Midbrain (tissue), 1 donor: ENCODE results near the gene LIN28B.
A peak's percentile ranks its signal among the peaks of the same experiment; 100 is the strongest.
"Not testable (repeated sequence)": the region's sequence is repeated elsewhere in the genome, so short reads cannot be mapped to it uniquely, and the experiment has no call there.

Experiments used
- DNase-seq: peaks from one replicate; lab custom pipeline; 2025; lab: John Stamatoyannopoulos, UW

Gene LIN28B

GRCh38 chr6:105013459-105013858 is 56.6 kb downstream of the LIN28B start:
- not testable (repeated sequence) for DNase-seq

GRCh38 chr6:105014448-105014847 is 57.5 kb downstream of the LIN28B start:
- DNase-seq, result no peak

DNA sequence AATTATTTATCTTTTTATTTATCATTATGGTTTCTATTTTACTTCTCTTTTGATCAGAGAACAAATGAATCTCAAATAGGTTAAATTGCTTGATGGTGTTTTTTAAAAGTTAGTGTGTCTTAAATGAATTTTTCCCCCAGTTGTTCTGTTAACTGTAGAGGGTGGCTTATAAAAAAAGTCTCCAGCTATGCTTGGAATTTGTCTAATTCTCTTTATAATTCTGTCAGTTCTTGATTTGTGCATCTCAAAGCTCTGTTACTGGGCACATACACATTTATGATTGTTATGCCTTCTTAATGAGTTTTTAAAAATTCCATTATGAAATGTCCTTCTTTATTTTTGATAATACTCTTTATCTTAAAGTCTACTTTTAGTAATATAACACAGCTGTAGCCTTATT is 58.0 kb downstream of the LIN28B start:
- no peak for DNase-seq

GRCh38 chr6:105015482-105015881 is 58.6 kb downstream of the LIN28B start:
- no peak for DNase-seq

- no peak for DNase-seq
These were observed 62.4 kb downstream of the LIN28B start for GRCh38 chr6:105019285-105019684.

- no peak for DNase-seq
These were observed 64.5 kb downstream of the LIN28B start for GRCh38 chr6:105021399-105021798.

DNA sequence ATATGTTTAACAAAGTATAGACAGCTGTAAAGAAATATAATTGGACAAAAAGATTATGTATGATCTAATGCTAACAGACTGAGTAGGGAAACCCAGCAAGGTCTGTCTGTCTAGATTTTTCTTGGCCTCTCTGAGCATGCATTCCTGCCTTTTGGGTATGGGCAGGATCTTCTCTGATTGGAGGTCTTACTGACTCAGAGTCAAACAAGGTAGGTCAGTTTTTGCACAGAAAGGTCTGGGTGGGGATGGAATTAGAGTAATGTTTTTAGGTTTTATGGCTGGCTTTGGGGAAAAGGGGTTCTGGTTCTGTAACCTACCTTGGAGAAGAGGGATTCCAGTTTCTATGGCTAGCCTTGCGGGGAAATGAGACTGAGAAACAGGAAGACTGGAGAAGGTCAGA is 65.5 kb downstream of the LIN28B start:
- no peak for DNase-seq

GRCh38 chr6:105024803-105025202 is 67.9 kb downstream of the LIN28B start:
- DNase-seq, result no peak

GRCh38 chr6:105028898-105029297 is 72.0 kb downstream of the LIN28B start:
- DNase-seq, result no peak

- no peak for DNase-seq
These were observed 72.7 kb downstream of the LIN28B start for GRCh38 chr6:105029581-105029980.

DNA sequence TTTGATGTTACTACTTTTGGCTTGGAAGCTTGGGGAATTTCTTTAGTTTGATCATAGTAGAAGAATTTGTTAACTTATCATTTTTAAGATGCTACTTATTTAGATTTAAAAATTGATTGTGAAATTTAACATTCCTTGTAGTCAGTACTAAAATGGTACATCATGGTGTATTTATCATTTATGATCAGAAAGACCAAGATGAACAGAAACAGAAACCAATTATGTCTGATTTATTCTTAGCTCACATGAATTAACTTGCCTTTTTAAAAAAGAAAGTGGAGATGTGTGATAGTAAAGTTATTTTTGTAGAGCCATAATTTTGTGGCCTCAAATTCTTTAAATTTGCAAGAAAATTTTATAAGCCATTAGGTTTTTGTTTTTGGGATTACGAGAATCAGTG is 77.6 kb downstream of the LIN28B start:
- DNase-seq, result no peak

DNA sequence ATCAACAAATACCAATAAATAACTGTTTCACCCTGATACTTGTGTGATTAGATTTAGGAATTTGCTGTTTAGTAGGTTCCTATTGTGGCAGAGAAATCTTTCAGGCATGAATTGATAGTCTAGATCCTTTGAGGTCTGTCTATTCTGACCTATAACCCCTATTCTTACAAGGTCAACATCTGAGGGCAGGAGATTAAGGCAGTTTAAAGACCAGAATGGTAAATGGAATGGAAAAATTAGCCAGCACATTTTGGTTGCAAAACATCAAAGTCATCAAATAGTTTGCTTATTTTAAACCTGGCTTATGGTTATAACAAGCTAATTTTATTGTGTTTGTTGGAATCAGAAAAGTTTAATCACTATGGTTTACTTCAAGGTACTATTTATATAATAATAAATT is 78.4 kb downstream of the LIN28B start:
- DNase-seq, result no peak

- peak; percentile 1 for DNase-seq
These were observed 79.4 kb downstream of the LIN28B start for GRCh38 chr6:105036351-105036750.

DNA sequence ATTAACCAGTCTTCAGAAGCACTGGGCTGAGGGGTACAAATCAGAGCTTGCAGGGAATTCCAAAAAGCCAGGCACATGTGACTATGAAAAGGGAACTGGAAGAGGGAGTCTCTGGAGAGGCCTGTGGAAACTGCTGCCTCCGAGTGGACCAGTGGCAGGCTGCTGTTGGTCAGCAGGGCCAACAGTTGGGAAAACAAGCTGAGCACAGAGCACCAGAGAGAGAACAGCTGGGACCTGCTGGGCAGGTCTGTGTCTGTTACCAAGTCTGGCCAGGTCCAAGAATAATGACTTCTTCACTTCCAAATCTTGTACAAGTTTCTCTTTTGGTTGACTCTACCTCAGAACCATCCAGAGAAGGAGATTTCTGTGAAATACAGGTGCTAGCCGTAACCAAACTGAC is 81.4 kb downstream of the LIN28B start:
- DNase-seq, result no peak

- no peak for DNase-seq
These were observed 85.0 kb downstream of the LIN28B start for GRCh38 chr6:105041880-105042279.

DNA sequence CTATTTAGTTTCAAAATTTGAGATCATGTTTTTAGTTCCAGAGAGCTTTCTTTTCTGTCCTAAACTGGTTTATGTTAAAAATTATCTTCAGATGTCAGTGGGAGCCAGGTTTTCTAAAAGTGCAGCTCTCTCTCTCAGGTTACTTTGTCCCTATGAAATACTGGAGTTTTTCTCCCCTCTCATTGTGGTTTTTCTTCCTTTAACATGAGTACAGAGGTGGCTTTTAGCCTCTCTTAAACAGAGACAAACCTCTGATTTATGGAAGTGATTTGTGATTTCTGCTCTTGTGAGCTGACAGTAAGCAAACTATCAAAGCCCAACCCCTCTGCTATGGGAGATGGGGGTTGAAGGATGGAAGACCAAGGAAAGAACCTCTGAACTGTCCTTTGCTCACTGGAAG is 85.7 kb downstream of the LIN28B start:
- DNase-seq, result no peak

GRCh38 chr6:105043979-105044378 is 87.1 kb downstream of the LIN28B start:
- no peak for DNase-seq

- DNase-seq, result no peak
These were observed 88.6 kb downstream of the LIN28B start for GRCh38 chr6:105045526-105045925.

GRCh38 chr6:105051941-105052471 is 95.1 kb downstream of the LIN28B start:
- DNase-seq, result no peak

GRCh38 chr6:105056646-105057045 is 99.7 kb downstream of the LIN28B start:
- DNase-seq, result no peak

GRCh38 chr6:105057160-105057559 is 100.3 kb downstream of the LIN28B start:
- no peak for DNase-seq

GRCh38 chr6:105058316-105058715 is 101.4 kb downstream of the LIN28B start:
- no peak for DNase-seq

DNA sequence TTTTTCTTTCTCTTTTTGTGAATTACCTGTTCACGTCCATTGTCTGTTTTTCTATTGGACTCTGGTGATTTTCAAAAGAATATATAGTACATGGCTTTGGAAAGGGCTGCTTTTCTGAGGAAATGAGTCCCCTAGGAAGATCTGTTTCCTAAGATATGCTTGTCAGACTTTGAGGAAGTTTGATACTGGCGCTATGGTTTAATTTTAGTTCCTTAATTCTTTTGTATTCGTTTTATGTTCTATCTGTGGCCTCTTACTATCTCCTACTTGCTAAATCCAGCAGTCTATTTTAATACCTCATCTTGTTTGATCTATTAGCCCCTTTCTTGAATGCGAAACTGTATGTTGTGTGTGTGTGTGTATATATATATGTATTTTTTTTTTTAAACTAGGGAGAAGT is 101.9 kb downstream of the LIN28B start:
- no peak for DNase-seq

DNA sequence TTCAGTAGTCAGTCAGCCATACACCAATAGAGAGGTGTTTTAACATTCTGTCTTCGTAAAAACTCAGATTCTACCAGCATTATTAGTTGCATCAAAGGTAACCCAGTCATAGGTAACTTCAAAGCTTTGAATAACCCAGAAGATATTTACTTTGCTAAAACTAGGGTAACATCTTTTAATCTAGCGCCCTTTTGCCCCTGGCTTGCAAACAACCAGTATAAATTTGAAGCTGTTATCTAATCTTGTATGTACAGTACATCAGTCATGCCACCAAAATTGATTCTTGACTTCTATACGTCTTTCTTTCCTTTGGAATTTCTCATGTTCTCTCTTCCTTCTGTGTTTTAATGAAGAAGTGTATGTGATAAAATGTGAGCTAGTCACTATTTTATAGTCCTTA is 109.3 kb downstream of the LIN28B start:
- no peak for DNase-seq

DNA sequence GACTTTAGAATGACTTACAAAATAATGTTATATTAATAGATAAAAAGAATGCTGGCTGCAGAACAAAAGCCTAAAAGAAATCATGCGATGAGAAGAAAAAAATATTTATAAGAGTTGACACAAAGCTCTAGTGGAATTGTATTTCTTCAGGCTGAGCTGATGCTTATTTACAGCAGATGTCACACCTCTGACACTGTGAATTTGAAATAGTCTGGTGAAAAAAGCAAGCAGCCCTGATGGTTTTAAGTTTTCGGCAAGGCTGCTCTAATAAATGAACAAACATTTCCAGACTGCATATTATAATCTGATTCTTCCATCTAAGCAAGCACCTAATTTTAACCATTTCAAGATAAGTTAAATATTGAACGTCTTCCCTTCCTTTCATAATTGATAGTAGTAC is 109.9 kb downstream of the LIN28B start:
- no peak for DNase-seq
